Spleen (tissue), 7 donors: Measurements from ENCODE around the gene CLBA1.

ENCODE experiments used
- CTCF ChIP-seq, 11 experiments: fragments of 200-600 bp in 7 of 11; fragments of 450-650 bp in 4 of 11; sonication (generic) in 4 of 11; IDR thresholded peaks in 8 of 11; conservative IDR thresholded peaks in 3 of 11; 1 replicate in 7 of 11; 2 replicates in 4 of 11; pipeline versions ENCODE4 v1.4.0 to v1.8.0; 2016 to 2021; ENCODE audit warnings: antibody characterized with exemption in 11 of 11, inconsistent platforms in 4 of 11, mild to moderate bottlenecking in 1 of 11
- POLR2A ChIP-seq, 3 donors: fragments of 450-650 bp; IDR thresholded peaks; one replicate each; pipeline ENCODE4 v1.5.1; 2017; ENCODE audit warnings: antibody characterized with exemption in 3 of 3, mild to moderate bottlenecking in 1 of 3
- donor health status: DM: no; HTN: no; CAD: no; lungs with moderate emphysema.
- donor health status: DM: no; HTN: no; CAD: no.
- donor health status: DM: no; HTN: no; CAD: no.

GRCh38 chr14:105029402-105029801 is 43.8 kb downstream of the CLBA1 start:
- TF ChIP-seq CTCF (IDR thresholded peaks at IDR 0.05 in 8 of 11, conservative IDR thresholded peaks at IDR 0.05 in 3 of 11) (no peak), POLR2A (IDR thresholded peaks at IDR 0.05) (no peak)
